COLO668 (cell line): ENCODE results near the gene POLD4.

Experiments
- DNase-seq: peaks from one replicate; lab custom pipeline; 2025; ENCODE audit not compliant: unreplicated experiment; lab: John Stamatoyannopoulos, UW

POLD4 gene

GRCh38 chr11:67389477-67389876 is 36.1 kb upstream of the POLD4 start:
- DNase-seq: peak; percentile 64

- DNase-seq: no peak
These were observed 34.2 kb upstream of the POLD4 start for GRCh38 chr11:67387518-67387917.

- DNase-seq: no peak
These were observed 33.7 kb upstream of the POLD4 start for GRCh38 chr11:67387069-67387468.

GRCh38 chr11:67384851-67385366 is 31.6 kb upstream of the POLD4 start:
- DNase-seq: no peak

GRCh38 chr11:67382276-67383136 is 29.2 kb upstream of the POLD4 start:
- DNase-seq: peak; percentile 65

- no peak for DNase-seq
These were observed 28.1 kb upstream of the POLD4 start for GRCh38 chr11:67381244-67381972.

- DNase-seq: no peak
These were observed 26.0 kb upstream of the POLD4 start for GRCh38 chr11:67379061-67380058.

GRCh38 chr11:67378544-67378943 is 25.2 kb upstream of the POLD4 start:
- DNase-seq: no peak

GRCh38 chr11:67376873-67377808 is 23.8 kb upstream of the POLD4 start:
- no peak for DNase-seq

- DNase-seq: no peak
These were observed 22.9 kb upstream of the POLD4 start for GRCh38 chr11:67376063-67376820.

- no peak for DNase-seq
These were observed 22.1 kb upstream of the POLD4 start for GRCh38 chr11:67375320-67376055.

- DNase-seq: no peak
These were observed 21.4 kb upstream of the POLD4 start for GRCh38 chr11:67374571-67375281.

GRCh38 chr11:67373648-67374570 is 20.6 kb upstream of the POLD4 start:
- peak; percentile 54 for DNase-seq

GRCh38 chr11:67372993-67373647 is 19.8 kb upstream of the POLD4 start, which contains the start of gene CLCF1:
Gene CLCF1 (minus strand): TSS chr11:67373598. CDS start chr11:67373539, 59 bp downstream.
- peak; percentile 45 for DNase-seq

- DNase-seq: no peak
These were observed 19.1 kb upstream of the POLD4 start for GRCh38 chr11:67372321-67372992.
